Epidermal melanocyte (primary cell): ENCODE measurements around the gene TNNI3K.

Experiments
- DNase-seq: peaks from one replicate; pipeline ENCODE4 v3.0.0; 2011; ENCODE audit warnings: low spot score; ENCODE audit not compliant: insufficient read length

The TNNI3K gene

DNA sequence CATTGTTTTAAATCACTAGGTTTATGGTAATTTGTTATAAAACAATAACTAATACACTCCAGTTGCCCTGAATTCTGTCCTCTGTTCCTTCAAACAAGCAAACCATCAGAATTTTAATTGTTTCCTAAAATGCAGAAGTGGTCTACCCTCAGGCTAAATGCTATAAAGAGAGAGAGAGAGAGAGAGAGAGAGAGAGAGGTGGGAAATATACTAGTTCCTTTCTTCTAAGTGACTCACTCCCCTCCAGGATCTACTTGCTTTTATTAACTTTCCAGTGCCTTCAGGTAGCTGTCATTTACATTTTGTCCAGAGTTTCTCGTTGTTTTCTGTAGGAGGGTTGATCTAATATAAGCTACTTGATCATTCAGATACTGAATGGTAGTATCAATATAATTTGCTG, 250.8 kb downstream of the TNNI3K start:
- no peak for DNase-seq

GRCh38 chr1:74496669-74497068, 261.5 kb downstream of the TNNI3K start:
- DNase-seq, result no peak

DNA sequence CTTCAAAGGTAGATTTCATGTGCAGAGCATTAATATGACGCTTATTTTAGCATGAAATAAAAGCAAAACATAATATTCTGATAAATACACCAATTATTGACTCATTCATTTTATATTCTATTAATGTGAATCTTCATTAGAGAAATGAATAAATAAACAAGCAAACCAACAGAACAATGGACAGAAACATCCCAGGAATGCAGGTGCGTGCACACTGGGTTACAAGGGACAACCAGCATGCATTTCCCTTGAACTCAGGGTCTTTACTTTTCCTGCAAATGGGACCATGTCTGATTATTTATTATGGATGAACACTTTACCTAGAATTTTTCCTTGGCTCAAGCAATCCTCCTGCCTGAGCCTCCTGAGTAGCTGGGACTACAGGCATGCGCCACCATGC, 263.7 kb downstream of the TNNI3K start:
- no peak for DNase-seq

- DNase-seq, result no peak
These were observed 267.2 kb downstream of the TNNI3K start for GRCh38 chr1:74502432-74502831.

GRCh38 chr1:74502858-74503257, 267.7 kb downstream of the TNNI3K start:
- DNase-seq, result no peak

DNA sequence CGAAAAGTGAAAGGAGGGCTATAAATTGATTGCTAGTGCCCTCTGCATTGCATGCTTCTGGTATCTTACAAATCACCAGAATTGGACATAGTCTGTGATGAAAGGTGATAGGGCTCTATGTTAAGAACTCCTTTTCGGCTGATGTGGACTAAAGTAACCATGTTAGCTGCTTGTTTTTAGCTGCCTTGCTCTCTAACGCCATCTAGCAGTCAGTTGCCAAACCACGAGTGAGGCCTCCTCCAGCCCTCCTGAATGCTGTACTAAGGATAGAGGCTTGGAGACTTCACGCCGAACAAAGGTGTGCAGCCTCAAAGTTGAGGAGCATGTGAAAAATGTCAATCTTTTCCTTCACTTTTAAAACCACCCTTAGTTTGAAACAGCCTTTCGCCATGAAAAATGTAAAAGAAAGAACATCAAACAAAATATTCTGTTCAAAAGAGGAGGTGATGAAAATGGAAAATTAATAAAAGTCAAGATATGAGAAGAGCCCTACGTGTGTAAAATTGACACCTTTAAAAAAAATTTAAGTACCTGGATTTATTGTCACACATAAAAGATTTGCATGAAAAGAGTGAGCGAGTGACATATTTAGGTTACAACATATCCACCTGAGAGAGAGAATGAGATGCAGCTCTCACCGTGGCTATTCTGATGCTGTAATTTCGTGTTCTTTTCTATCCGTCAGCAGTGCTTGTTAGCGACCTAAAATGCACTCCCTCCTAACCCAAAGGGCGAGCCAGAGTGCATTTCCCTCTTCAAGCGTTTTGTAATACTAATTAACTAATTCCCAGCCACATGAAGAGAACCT, 269.1 kb downstream of the TNNI3K start:
- DNase-seq, result no peak

DNA sequence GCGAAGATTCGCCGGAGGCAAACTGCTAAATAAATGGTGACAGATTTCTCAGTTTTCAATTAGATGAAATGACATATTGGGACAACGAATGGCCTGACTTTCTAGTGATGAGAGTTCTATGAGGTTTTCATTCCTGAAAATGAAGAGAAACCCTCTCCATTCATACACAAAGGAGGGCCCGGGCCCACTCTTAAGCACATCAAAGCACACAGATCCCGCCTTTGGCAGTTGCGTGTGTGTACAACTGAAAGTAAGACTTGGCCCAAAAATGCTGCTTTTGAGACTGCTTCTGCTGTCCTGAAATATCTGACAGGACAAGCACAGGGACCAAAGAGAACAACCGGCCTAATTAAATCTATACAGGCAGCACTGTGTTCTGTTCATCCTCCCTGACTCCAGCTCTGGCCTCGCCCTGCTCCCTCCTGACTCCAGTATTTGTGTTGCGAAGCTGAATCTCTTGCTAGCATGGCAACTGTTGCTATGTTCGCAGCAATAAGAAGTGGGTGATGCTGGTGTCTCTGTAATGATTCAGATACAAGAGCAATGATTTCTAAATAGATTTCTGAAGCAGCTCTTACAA, 269.8 kb downstream of the TNNI3K start:
- DNase-seq, result no peak

DNA sequence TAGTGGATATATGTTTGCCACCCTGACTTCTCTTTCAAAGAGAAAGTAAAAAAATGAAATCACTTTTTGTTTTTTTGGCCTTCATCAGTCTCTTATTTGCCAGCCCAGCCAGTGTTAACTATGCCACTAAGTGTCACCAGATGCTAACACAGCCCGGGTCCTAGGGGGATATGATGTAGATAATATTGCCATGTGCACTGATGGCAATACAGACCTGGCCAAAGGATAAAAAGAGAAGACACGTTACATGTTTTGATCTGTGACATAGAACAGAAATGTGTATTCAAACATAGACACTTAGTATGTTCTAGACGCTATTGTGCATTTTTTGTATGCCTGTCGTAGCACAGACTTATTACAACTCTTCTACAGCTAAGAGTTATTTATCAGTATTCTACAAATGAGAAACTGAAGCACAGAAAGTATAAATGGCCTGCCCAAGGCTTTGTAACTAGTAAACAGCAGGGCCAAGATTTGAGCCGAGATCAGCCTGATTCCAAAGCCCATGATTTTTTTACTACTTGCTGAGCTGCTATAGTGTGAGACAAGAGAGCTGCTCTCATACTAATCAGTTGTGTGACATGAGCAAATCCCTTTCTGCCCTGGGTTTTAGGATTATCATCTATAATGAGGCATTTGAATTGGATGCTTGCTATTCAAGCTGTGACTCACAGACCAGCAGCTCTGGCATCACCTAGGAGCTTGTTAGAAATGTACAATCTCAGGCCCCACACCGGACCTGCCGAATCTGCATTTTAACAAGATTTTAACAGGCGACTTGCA, 270.9 kb downstream of the TNNI3K start:
- DNase-seq, result no peak

DNA sequence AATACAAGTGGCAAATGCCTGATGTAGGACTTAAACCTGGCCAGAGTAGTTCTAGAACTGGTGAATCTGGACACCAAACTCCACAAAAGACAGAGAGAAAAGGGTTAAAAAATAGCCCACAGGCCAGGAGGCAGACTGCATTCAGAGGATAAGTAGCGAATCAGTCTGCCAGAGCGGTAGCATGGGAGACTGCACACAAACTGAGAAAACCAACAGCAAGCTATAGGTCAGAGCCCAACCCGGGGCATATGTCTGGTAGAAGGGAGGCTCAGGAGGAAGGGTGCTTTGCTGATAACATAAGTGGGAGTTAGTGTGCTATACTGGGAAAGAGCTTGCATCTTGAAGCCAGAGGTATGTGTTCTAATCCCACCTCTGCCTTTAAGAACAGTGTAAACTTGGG, 273.3 kb downstream of the TNNI3K start:
- DNase-seq, result no peak

DNA sequence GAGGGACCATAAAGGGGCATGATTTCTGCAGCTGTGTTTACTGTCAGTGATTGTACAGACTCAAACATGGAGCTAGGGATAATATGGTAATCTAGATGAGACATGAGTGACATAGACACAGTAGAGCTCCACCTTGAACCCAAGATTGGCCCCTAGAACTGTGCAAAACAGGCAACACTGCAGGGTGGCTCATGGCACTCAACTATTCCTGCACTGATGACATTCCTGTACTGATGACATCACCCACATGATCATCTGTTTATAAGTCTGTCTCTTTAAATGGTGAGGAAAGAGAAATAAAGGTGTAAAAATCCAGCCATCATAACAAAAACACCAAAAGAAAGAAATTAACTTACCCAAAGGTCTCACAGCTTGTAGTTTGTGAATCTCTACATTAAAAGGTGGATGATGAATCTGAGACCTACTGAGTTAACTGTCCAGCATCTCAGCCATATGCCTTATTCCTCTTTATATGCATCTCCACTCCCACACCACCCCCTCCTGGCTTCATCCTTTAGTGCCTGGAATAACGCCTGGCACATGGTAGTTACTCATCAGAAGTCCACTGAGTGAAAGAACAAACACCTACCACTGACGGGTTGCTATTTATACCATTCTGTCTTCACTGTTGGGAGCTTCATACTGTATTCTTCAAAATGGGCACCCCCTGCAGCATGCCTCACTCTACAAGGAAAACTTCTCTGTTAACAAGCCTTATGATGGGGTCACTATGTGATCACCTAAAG, 277.2 kb downstream of the TNNI3K start, which contains the start of gene LRRC53:
LRRC53 (minus strand) TSS at position 442 of the 746 bp plus-strand sequence. CDS start 29,262 bp downstream, outside the sequence.
- no peak for DNase-seq

GRCh38 chr1:74513411-74514300, 278.5 kb downstream of the TNNI3K start:
- DNase-seq, result no peak

- DNase-seq, result no peak
These were observed 282.4 kb downstream of the TNNI3K start for GRCh38 chr1:74517599-74518051.

DNA sequence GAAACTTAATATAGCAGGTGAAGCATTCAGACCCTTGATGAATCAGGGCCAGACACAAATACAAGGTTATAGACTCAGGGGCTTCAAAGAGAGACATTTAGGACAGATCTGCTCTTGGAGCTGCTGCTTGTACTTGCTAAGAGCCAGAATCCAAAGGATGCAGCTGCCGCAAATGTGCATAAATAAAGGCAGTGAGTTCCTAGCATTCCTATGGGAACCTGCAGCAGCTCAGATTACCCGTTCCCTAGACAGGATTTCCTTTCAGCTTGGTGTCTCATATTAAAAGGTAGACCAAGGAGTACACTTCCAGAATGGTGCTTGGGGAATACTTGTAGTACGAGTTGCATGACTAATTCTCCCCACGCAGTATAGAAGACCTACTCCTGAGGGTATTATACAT, 287.0 kb downstream of the TNNI3K start:
- no peak for DNase-seq

DNA sequence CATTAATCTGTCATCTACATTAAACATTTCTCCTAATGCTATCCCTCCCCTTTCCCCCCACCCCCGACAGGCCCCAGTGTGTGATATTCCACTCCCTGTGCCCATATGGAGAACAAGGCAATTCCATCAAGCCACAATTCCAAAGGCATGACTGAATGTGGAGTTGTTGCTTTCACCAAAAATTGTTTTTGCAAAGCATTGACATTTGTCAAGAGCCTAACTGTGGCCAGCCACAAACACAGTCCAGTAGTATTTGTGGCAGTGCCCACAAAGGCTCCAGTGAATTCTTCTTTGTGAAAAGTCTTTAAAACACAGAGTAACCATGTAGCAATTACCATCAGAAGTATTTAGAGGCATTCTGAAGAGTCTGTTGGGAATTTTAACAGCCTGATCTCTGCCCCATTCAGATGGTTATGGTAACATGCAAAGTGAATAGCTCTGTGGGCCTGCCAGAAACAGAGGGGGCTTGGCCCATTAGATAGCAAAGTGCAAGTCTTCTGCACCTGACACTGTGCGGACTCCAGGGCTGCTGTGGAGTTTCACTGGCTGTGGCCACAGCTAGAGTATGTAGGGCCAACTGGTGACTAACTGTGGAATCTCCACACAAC, 288.8 kb downstream of the TNNI3K start:
- no peak for DNase-seq

- no peak for DNase-seq
These were observed 291.5 kb downstream of the TNNI3K start for GRCh38 chr1:74526708-74527107.

- DNase-seq, result no peak
These were observed 292.9 kb downstream of the TNNI3K start for GRCh38 chr1:74528123-74528522.

GRCh38 chr1:74530892-74531291, 295.7 kb downstream of the TNNI3K start:
- DNase-seq, result no peak

- DNase-seq, result no peak
These were observed 296.6 kb downstream of the TNNI3K start for GRCh38 chr1:74531796-74532195.

DNA sequence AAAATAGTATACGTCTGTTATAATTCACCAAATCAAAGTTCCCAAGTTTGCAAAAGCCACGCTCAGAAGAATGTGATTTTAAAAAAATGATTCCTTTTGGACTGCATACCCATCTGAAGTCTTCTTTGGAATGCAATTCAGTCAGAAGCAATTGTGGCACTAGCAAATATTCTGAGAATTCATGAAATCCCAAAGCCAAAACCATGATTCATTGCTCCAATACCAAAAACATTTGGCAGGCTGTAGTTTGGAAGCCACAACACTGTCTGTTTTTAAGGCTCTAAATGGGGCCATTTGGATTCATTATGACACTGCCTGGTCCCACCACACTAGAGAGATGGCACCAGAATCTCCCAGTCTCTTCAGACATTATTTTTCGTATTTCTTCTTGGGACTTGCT, 299.1 kb downstream of the TNNI3K start:
- peak; percentile 34 for DNase-seq

- no peak for DNase-seq
These were observed 310.6 kb downstream of the TNNI3K start for GRCh38 chr1:74545821-74546220.
